HepG2 (cell line): ENCODE results near the gene ANKRD55. TPM values are rescaled to one million over a fixed set of nuclear protein-coding genes. Genes with fewer than 3 reads are reported as not detected.
A peak's percentile ranks its signal among the peaks of the same experiment; 100 is the strongest.

Experiments
- ATAC-seq: fragments of 200-7000 bp; cut with Tn5 transposase; 3 replicates; pipeline ENCODE4 v1.9.1; 2020; ENCODE audit warnings: mild to moderate bottlenecking, moderate library complexity
- BruUV-seq: library from RNA; stranded (reverse); fragments of 400-500 nt; replicated peaks from 2 replicates; lab custom pipeline; 2021; lab: Mats Ljungman, UMichigan
- CTCF ChIA-PET: fragments of 300-600 bp; formaldehyde crosslinking; extraction: SDS; loops from one replicate; lab custom pipeline; 2021; ENCODE audit warnings: low total read pairs, inconsistent platforms, low intra/inter-chr PET ratio; lab: Yijun Ruan, JAX
- POLR2A ChIA-PET: fragments of 350-600 bp; sonication (Branson Sonifier 250); formaldehyde crosslinking; loops from one replicate; lab custom pipeline; 2020; ENCODE audit warnings: antibody characterized with exemption, inconsistent platforms; lab: Yijun Ruan, JAX
- DNase-seq: peaks from one replicate; pipeline ENCODE4 v3.0.0-alpha.2; 2015; ENCODE audit warnings: low spot score
- FAIRE-seq: peaks from 3 replicates; lab custom pipeline; 2011; peaks lifted over from hg19 to GRCh38; lab: Jason Lieb, UNC
- H2AFZ ChIP-seq: one replicate; pipeline ENCODE4 v1.6.1; 2011; ENCODE audit warnings: low read length, inconsistent platforms
- H3K27ac ChIP-seq: fragments of 300-600 bp; 3 replicates; pipeline ENCODE4 v1.8.0; 2011; ENCODE audit warnings: mixed run types, mild to moderate bottlenecking, mixed read lengths, low read length, inconsistent platforms; ENCODE audit not compliant: insufficient read depth; ENCODE audit errors: extremely low read length
- H3K27me3 ChIP-seq, 2 experiments: fragments of 200-600 bp in 1 of 2; 2 replicates in 1 of 2; 3 replicates in 1 of 2; pipeline versions ENCODE4 v1.6.0 to v1.8.0; 2011; ENCODE audit warnings: low read length in 2 of 2, mild to moderate bottlenecking in 2 of 2, moderate library complexity in 2 of 2, inconsistent platforms in 1 of 2; ENCODE audit not compliant: insufficient read depth in 2 of 2, control insufficient read depth in 1 of 2
- H3K36me3 ChIP-seq, 2 experiments: fragments of 200-600 bp in 1 of 2; replicated peaks in 1 of 2; 2 replicates in 1 of 2; 3 replicates in 1 of 2; pipeline versions ENCODE4 v1.5.1 to v1.8.0; 2011; ENCODE audit warnings: low read length in 2 of 2, inconsistent platforms in 1 of 2; ENCODE audit not compliant: insufficient read depth in 2 of 2, control insufficient read depth in 1 of 2
- H3K4me1 ChIP-seq: 2 replicates; pipeline ENCODE4 v1.5.1; 2012; ENCODE audit warnings: low read length, inconsistent platforms; ENCODE audit not compliant: insufficient read depth
- H3K4me2 ChIP-seq: 2 replicates; pipeline ENCODE4 v1.6.0; 2011; ENCODE audit warnings: low read depth, low read length, inconsistent platforms
- H3K4me3 ChIP-seq, 3 experiments: fragments of 200-600 bp in 1 of 3; sonication (generic), shearing (Covaris generic) in 1 of 3; replicated peaks in 1 of 3; 2 replicates each; pipeline ENCODE4 v1.5.1; 2011 to 2016; ENCODE audit warnings: low read length in 3 of 3, inconsistent platforms in 2 of 3, low read depth in 2 of 3, mild to moderate bottlenecking in 2 of 3, control low read depth in 1 of 3, mixed read lengths in 1 of 3; ENCODE audit not compliant: insufficient read depth in 1 of 3
- H3K79me2 ChIP-seq: one replicate; pipeline ENCODE4 v1.6.1; 2011; ENCODE audit warnings: low read length, inconsistent platforms; ENCODE audit not compliant: insufficient read depth
- H3K9ac ChIP-seq: 2 replicates; pipeline ENCODE4 v1.6.0; 2011; ENCODE audit warnings: mild to moderate bottlenecking, low read depth, low read length, inconsistent platforms; ENCODE audit not compliant: insufficient read depth
- H3K9me3 ChIP-seq: 2 replicates; pipeline ENCODE4 v1.5.1; 2012; ENCODE audit warnings: mild to moderate bottlenecking, low read length
- H4K20me1 ChIP-seq: 2 replicates; pipeline ENCODE4 v1.6.0; 2011; ENCODE audit warnings: inconsistent platforms, mild to moderate bottlenecking, low read length, moderate library complexity; ENCODE audit not compliant: insufficient read depth
- CBFB ChIP-seq: sonication (generic); formaldehyde crosslinking; IDR thresholded peaks from 2 replicates; pipeline ENCODE4 v1.4.0; 2020; ENCODE audit warnings: missing genetic modification reagents
- CCDC6 ChIP-seq: sonication (generic); formaldehyde crosslinking; IDR thresholded peaks from 2 replicates; pipeline ENCODE4 v1.8.1; 2022; ENCODE audit warnings: mild to moderate bottlenecking, missing genetic modification reagents, moderate library complexity
- FUBP1 ChIP-seq: sonication (generic); formaldehyde crosslinking; IDR thresholded peaks from 2 replicates; pipeline ENCODE4 v1.5.1; 2020; ENCODE audit warnings: missing genetic modification reagents, mild to moderate bottlenecking, borderline replicate concordance
- HOMEZ ChIP-seq: IDR thresholded peaks from 2 replicates; pipeline ENCODE4 v1.6.1; 2016; ENCODE audit warnings: low read depth
- NR1H2 ChIP-seq: sonication (generic); formaldehyde crosslinking; IDR thresholded peaks from 2 replicates; pipeline ENCODE4 v1.8.1; 2022; ENCODE audit warnings: low read depth, missing genetic modification reagents, borderline replicate concordance
- SP1 ChIP-seq, 2 experiments: fragments of 450-650 bp in 1 of 2; sonication (generic) in 1 of 2; formaldehyde crosslinking in 1 of 2; IDR thresholded peaks; 2 replicates each; pipeline versions ENCODE4 v1.4.0 to v1.6.1; 2016 to 2020; ENCODE audit warnings: missing genetic modification reagents in 1 of 2
- TFDP2 ChIP-seq: sonication (generic); formaldehyde crosslinking; IDR thresholded peaks from 2 replicates; pipeline ENCODE4 v1.4.0; 2020; ENCODE audit warnings: missing genetic modification reagents
- TOE1 ChIP-seq: sonication (generic); formaldehyde crosslinking; IDR thresholded peaks from 2 replicates; pipeline ENCODE4 v1.4.0; 2020; ENCODE audit warnings: mild to moderate bottlenecking, missing genetic modification reagents
- ZFP1 ChIP-seq: IDR thresholded peaks from 2 replicates; pipeline ENCODE4 v1.6.1; 2016
- ZNF121 ChIP-seq: sonication (generic); formaldehyde crosslinking; IDR thresholded peaks from 2 replicates; pipeline ENCODE4 v1.5.0; 2020; ENCODE audit warnings: mild to moderate bottlenecking, missing genetic modification reagents
- ZNF619 ChIP-seq: sonication (generic); formaldehyde crosslinking; IDR thresholded peaks from 2 replicates; pipeline ENCODE4 v1.4.0; 2020; ENCODE audit warnings: mild to moderate bottlenecking, missing genetic modification reagents
- ZNF749 ChIP-seq: sonication (generic); formaldehyde crosslinking; IDR thresholded peaks from 2 replicates; pipeline ENCODE4 v1.8.0; 2022; ENCODE audit warnings: mild to moderate bottlenecking, missing genetic modification reagents, moderate library complexity, borderline replicate concordance
- ZNF782 ChIP-seq: sonication (generic); formaldehyde crosslinking; IDR thresholded peaks from 2 replicates; pipeline ENCODE4 v1.4.0; 2020; ENCODE audit warnings: missing genetic modification reagents, mild to moderate bottlenecking, borderline replicate concordance
- WGBS: methylation state at CpG from one replicate; pipeline ENCODE4 v1.1.6; 2017; ENCODE audit warnings: low lambda C conversion rate; 5-methylcytosine and 5-hydroxymethylcytosine counted together
- in situ Hi-C: cut with HindIII; loops from 2 replicates; pipeline ENCODE4 v1.10.0; 2017; ENCODE audit warnings: low pct_unique_long_range_greater_than_20kb; ENCODE audit not compliant: extremely low pct_ligation_motif_present
- intact Hi-C: fragments of 100-400 bp; cut with micrococcal nuclease; formaldehyde crosslinking; loops from one replicate; pipeline ENCODE4 v1.10.0; 2022; ENCODE audit not compliant: unreplicated experiment
- polyA plus RNA-seq, 8 experiments: library from polyadenylated mRNA; depleted of rRNA in 3 of 8; stranded (reverse) in 7 of 8; unstranded in 1 of 8; fragments of >200 nt; fragmentation: Illumina TruSeq in 4 of 8; extraction: Trizol in 4 of 8; gene quantifications; 2 replicates each; pipeline versions ENCODE4 v1.2.1 to v1.2.3, GENCODE V29; 2011 to 2016; ENCODE audit warnings: low read depth in 4 of 8, missing spikeins in 1 of 8, mixed read lengths in 1 of 8; ENCODE audit not compliant: insufficient read depth in 1 of 8
- total RNA-seq, 5 experiments: library from RNA; depleted of rRNA; stranded (reverse); fragments of >200 nt; fragmentation: Illumina TruSeq; extraction: Trizol; gene quantifications; 2 replicates each; pipeline ENCODE4 v1.2.3, GENCODE V29; 2016; ENCODE audit warnings: low read depth in 1 of 5
- TF ChIP-seq, protein P1 (sequence below): sonication (generic); formaldehyde crosslinking; IDR thresholded peaks from 2 replicates; pipeline ENCODE4 v1.8.1; 2022; ENCODE audit warnings: low read depth, mild to moderate bottlenecking, missing genetic modification reagents

Gene ANKRD55
- total and polyA plus RNA-seq, 2 of the 13 experiments (the other 11 are each of a cell fraction or from before 2014, with no cell fraction given), result 0.11 to 0.28 TPM

GRCh38 chr5:56097055-56097454 is 136.1 kb downstream of the ANKRD55 start:
- peaks cover 56% of the 10 kb centered on the region for H3K4me1 ChIP-seq
- H3K9me3 ChIP-seq, result no peaks in the 10 kb centered on the region
- DNase-seq (no peak), ATAC-seq (no peak), FAIRE-seq (no peak)
- TF ChIP-seq FUBP1 (CRISPR knock-in tag), result no peak
- TF ChIP-seq ZNF619, result no peak
- 0 out of 2 replicates have a peak, but pooled peaks have one; percentile 3 for TF ChIP-seq CCDC6
- no peak for TF ChIP-seq HOMEZ
- TF ChIP-seq NR1H2 (CRISPR knock-in tag), result no peak
- TF ChIP-seq CBFB (CRISPR knock-in tag), result no peak
- TF ChIP-seq ZNF782, result no peak
- no peak for TF ChIP-seq ZNF121
- 0 out of 2 replicates have a peak, but pooled peaks have one; percentile 7 for TF ChIP-seq ZNF749
- TF ChIP-seq, protein P1, sequence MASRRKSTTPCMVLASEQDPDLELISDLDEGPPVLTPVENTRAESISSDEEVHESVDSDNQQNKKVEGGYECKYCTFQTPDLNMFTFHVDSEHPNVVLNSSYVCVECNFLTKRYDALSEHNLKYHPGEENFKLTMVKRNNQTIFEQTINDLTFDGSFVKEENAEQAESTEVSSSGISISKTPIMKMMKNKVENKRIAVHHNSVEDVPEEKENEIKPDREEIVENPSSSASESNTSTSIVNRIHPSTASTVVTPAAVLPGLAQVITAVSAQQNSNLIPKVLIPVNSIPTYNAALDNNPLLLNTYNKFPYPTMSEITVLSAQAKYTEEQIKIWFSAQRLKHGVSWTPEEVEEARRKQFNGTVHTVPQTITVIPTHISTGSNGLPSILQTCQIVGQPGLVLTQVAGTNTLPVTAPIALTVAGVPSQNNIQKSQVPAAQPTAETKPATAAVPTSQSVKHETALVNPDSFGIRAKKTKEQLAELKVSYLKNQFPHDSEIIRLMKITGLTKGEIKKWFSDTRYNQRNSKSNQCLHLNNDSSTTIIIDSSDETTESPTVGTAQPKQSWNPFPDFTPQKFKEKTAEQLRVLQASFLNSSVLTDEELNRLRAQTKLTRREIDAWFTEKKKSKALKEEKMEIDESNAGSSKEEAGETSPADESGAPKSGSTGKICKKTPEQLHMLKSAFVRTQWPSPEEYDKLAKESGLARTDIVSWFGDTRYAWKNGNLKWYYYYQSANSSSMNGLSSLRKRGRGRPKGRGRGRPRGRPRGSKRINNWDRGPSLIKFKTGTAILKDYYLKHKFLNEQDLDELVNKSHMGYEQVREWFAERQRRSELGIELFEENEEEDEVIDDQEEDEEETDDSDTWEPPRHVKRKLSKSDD, result no peak
- TF ChIP-seq TOE1 (CRISPR knock-in tag), result no peak
- no peak for TF ChIP-seq SP1 (IDR thresholded peaks at IDR 0.05)
- TF ChIP-seq SP1 (CRISPR knock-in tag; IDR thresholded peaks at IDR 0.05), result no peak
- no peak for TF ChIP-seq TFDP2 (CRISPR knock-in tag)
- no peak for TF ChIP-seq ZFP1 (CRISPR knock-in tag)
- ChIA-PET CTCF (no interaction called here), POLR2A (interaction anchor here (0.7 to 2.3 kb wide), 5 partner anchors 8 to 108 kb away, joined by 3 to 18 read pairs (median 4); no protein-coding TSS in a partner anchor)
- no peaks in the 10 kb centered on the region for H4K20me1 ChIP-seq
- H3K9ac ChIP-seq, result peak overlapping the region; percentile 54
- 90% methylated on average over 3 of the region's 3 CpGs for WGBS
- BruUV-seq, result no TSS peak
- no peaks in the 10 kb centered on the region for H3K79me2 ChIP-seq
- H3K36me3 ChIP-seq, result no peaks in the 10 kb centered on the region
- in situ Hi-C loops (no loop called here), intact Hi-C loops (loop anchor here (5.0 kb wide), 1 partner anchor 105 kb away; the partner anchor contains the start of gene IL6ST)
- H3K4me2 ChIP-seq, result peak overlapping the region; percentile 67
- peak overlapping the region; percentile 50 for H3K27ac ChIP-seq
- peak overlapping the region; percentile 88 for H2AFZ ChIP-seq
- peak overlapping the region; percentile 43 to 47 (median 45); a peak in 3 of 6 replicates for H3K4me3 ChIP-seq
- H3K27me3 ChIP-seq, result no peaks in the 10 kb centered on the region
